Measurements from ENCODE around the gene SF3B5.

GRCh38 chr6:144138542-144138941 lies 43.2 kb upstream of the SF3B5 start:
- no peak for TF ChIP-seq CTCF (IDR thresholded peaks at IDR 0.05; ENCODE audit: low read length)
- TF ChIP-seq EZH2 (IDR thresholded peaks at IDR 0.05; ENCODE audit: borderline replicate concordance, low read length): no peak
